HG03045 (cell line): Measurements from ENCODE around the gene SDC1.
"Not testable (repeated sequence)": the region's sequence is repeated elsewhere in the genome, so short reads cannot be mapped to it uniquely, and the experiment has no call there.

ENCODE experiments used
- ATAC-seq: cut with Tn5 transposase; IDR thresholded peaks from one replicate; pipeline ENCODE4 v1.9.1; 2021; ENCODE audit warnings: mild to moderate bottlenecking, moderate library complexity; ENCODE audit not compliant: unreplicated experiment

The SDC1 gene

DNA sequence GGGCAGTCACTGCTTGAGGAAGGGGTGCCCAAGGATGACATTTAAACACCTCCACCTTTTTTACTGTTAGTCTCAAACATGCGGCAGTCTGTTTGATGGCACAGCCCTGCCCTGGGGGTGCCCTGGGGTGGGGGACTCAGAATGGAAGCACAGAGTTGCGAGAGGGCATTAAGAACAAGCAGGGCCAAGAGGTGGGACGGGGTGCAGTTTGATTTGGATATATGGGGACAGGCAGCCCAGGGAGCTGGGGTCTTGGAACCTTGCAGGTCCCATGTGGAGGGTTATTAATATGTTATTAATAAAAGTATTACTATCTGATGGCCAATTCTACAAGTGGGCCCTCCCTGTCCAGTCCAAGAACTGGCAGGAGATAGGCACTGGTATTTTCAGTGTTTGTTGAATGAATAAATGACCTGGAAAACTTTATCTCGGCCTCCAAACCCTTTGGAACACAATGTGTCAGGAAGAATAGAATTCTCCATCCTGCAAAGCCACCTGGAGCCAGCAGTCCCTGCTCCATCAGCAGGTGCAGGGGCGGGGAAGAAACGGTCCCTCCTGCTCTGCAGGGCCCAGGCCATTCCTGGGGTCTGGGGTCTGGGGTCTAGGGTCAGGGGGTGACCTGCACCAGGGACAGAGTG lies 25.2 kb downstream of the SDC1 start:
- no peak for ATAC-seq

GRCh38 chr2:20198796-20199632 lies 25.9 kb downstream of the SDC1 start:
- ATAC-seq, result no peak

GRCh38 chr2:20198001-20198400 lies 26.9 kb downstream of the SDC1 start:
- ATAC-seq, result no peak

DNA sequence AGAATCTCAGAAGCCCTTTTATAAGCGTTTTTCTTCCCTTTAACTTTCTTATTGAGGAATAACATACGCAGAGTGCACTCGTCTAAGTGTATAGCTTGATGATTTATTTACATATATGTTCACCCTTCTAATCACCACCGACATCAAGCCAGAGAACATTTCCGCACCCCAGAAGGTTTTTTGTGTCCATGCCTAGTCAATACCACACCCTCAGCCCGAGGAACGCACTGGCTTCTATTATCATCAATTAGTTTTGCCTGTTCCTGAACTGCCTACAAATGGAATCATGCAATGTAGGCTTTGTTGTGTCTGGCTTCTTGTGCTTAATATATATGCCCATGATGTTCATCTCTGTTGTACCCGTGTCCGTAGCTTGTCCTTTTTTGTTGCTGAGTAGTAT lies 27.7 kb downstream of the SDC1 start:
- ATAC-seq, result no peak

DNA sequence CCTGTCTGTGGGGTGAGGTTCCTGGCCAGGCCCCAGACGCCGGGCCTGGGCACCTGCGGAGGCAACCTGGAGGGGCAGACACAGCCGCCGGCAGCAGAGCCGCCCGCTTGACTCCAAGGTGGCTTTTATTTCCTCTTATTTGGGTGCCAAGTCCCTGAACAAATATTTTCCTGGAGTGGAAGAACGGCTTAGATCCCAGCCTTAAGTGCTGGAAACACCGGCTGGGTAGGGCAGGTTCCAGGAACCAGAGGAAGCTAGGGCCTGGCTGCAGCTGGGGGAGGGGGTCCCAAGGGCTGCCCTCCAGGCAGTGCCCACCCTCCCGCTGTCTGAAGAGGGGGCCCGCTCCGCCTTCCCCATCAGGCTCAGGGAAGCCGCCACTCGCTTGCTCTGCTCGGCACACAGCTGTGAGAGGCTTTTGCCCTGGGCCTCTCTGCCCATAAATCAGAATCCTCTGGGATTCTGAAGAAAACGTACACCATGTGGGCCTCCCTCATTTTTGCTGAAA lies 28.2 kb downstream of the SDC1 start:
- ATAC-seq, result no peak

DNA sequence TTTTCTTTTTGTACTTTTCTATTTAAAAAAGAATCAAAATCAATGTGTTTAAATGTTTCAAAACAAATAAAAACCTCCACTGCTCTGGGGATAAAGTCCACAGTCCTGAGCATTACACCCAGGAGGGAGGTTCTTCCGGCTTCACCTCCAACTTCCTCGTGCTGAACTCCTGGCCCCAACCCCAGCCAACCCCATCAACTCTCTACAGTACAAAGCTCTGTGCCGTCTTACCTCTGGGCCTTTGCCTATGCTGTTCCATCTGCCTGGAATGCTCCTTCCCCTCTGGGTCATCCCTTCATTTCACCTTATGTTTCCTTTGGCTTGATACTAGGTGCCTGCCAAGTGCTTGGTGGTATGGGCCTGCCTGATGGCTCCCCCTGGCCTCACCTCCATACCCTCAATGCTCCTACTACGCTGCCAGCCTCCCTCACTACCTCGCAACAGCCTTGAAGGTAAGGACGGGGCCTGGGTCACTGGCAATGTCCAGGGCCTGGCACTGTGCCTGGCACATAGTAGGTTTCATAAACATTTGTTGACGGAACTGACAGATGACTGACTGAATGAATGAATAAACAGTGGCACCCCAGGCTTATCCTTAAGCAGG lies 28.8 kb downstream of the SDC1 start:
- no peak for ATAC-seq

GRCh38 chr2:20195431-20196033 lies 29.4 kb downstream of the SDC1 start:
- no peak for ATAC-seq

GRCh38 chr2:20195016-20195411 lies 29.9 kb downstream of the SDC1 start:
- not testable (repeated sequence) for ATAC-seq

- ATAC-seq, result no peak
These were observed 30.6 kb downstream of the SDC1 start for GRCh38 chr2:20194097-20195015.

DNA sequence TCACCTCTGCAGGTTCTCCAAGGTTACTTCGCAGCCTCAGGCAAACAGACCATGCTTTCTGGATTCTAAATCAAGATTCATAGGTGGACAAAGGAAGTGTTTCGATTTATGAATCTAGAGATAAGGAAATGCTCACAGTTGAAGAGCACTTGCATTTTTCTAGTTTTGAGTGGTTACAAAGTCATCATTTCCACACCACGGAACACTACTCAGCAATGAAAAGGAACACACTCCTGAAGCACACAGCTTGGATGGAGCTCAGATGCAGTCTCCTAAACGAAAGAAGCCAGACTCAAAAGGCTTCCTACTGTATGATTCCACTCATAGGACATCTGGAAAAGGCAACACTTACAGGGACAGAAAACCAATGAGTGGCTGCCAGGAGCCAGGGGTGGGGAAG lies 31.7 kb downstream of the SDC1 start:
- no peak for ATAC-seq

DNA sequence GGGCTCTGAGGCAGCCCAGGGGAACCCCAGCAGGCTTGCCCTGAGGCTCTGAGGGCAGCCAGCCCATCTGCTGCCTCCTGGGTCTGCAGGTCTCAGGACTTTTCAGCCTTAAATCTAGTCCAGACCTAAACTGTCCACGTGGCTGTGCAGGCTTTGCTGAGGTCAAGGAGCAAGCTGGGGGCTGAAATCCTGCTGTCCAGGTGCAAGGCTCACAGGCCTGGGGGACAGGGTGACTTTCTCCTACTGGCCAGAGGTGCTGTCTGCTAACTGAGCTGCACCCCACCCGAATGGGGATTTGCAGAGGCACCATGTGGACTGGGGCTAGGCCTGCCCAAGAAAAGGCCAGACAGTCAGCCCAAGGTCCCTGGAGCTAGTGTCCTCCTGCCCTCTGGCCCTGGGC lies 32.1 kb downstream of the SDC1 start:
- ATAC-seq, result no peak

DNA sequence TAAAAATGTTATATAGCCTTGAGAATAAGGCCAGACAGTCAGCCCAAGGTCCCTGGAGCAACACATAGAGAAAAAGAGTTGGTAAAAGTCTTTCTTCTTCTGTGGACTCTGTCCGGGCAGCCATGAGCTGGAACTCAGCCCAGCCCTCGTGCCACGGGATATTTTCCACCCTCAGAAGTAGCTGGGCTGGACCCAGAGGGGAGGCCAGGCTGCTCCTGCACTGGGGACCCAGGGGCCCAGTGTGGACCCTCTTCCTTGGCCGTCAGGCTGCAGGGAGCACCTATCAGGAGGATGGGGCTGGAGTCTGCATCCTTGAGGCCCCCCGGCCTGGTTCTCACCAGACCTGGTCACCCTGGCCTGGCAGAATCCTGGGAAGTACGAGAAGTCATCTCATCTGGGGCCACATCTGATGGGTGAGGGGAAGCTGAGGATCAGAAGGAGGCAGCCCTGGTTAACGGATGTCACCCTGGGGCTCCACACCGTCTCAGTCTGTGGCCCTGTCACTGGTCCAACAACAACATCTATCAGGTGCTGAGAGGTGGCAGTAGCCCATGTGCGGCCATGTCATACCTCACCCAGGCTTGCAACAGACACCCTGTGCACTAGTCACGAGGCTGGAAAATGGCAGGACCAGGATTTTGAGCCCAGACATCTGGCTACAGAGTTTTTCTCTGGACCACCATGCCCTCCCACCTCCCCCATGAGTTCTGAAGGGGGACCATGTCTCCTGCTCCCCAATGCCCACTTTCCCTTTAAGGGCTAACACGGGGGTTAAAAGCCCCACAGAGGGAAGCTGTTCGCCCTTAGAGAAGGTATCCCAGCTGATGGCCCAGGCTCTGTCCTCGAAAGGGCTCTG lies 33.0 kb downstream of the SDC1 start:
- ATAC-seq, result no peak

DNA sequence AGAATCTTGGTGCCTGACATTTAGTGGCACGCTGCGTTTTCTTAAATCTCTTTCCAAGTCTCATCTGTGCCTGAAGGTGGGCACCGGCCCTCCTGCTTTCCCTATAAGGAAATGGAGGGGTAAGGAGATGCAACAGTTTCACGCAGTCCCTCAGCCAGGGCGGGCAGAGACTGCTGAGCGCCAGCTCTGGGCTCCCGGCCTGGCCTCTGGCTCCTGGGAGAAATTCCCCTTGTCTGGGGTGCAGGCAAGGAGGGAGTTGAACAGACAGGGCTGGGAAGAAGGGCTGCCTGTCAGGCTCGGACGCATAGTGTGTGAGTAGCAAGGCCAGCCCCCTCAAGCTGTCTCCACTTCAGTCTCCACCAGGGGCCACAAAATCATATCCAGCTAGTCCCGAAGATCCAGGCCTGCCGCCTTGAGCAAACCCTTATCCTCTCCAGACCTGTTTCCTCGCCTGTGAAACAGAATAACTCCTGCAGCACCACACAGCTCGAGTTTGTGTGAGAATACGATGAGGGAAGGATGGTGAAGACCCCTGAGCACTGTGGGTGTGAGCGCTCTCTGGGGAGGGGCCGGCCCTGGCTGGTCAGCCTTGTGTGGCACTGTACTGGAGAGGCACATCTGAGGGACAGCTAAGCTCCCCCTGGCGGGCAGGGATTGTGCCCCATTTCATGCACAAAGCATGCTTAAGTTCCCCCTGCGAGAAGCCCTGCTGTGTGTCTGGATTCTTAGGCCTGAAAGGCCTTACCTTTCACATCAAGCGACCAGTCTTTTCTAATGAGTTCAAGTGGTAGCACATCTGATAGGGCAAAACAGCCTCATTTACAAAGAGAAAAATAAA lies 33.8 kb downstream of the SDC1 start:
- no peak for ATAC-seq

DNA sequence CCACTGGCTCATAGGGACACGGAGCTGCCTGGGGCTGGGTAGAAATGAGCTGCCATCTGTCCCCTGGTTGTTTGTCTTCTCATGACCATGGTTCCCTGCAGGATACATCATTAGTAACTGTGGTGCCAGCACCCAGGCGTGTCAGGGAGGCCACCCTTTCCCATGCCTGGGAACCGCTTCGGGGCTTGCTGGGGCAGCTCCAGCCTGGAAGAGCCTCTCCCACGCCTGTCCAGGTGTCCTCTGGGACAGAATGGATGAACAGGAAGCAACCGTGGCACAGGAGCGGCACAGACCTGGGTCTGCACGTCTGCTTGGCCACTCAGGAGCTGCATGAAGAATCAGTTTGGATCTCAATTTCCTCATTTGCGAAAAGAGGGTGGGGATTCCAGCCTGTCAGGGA lies 34.8 kb downstream of the SDC1 start:
- no peak for ATAC-seq

- no peak for ATAC-seq
These were observed 35.5 kb downstream of the SDC1 start for GRCh38 chr2:20189299-20189931.

DNA sequence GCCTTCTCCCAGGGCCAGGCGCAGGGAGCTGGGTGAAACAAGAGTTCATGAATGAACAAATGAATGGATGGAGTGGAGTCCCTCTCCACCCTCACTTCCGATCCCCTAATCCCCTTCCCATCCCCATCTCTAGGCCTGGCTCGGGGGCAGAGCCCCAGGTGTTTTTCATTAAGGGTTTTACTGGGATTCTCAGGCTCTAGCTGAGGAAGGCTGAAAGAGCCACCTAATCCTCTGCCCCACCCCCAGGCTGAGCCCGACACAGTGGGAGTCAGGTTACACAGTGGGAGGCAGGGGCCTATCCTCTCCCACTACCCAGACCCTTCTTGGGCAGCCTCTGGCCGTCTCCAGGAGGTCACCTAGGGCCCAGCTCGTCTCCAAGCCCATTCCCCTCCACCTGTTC lies 36.1 kb downstream of the SDC1 start:
- ATAC-seq, result no peak

DNA sequence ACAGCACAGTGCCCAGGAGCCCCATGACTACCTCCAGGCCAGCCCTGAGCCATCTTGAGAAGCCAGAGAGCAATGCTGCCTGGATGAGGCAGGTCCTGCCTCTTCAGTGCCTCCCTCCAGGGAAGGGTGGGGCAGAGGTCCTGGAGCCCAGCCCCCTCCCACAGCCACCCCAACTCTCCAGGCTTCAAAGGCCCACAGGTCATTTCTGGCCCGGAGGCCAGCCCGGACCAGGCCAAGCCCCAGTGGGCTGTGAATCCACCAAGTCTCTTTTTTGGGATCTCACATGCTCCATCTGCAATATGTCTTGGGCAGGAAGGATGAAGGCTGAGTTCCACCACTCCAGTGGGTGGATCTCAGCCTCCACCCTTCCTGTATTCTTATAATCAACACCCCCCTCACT lies 36.7 kb downstream of the SDC1 start:
- ATAC-seq, result no peak

- no peak for ATAC-seq
These were observed 37.6 kb downstream of the SDC1 start for GRCh38 chr2:20187331-20187730.
